ENCODE results near the gene VDAC1. TPM values are rescaled to one million over a fixed set of nuclear protein-coding genes. Genes with fewer than 3 reads are reported as not detected.
A peak's percentile ranks its signal among the peaks of the same experiment; 100 is the strongest.

Gene VDAC1
- total and polyA plus RNA-seq, 2 donors (not counting 1 experiment from before 2014, with no cell fraction given): 202 to 281 TPM

DNA sequence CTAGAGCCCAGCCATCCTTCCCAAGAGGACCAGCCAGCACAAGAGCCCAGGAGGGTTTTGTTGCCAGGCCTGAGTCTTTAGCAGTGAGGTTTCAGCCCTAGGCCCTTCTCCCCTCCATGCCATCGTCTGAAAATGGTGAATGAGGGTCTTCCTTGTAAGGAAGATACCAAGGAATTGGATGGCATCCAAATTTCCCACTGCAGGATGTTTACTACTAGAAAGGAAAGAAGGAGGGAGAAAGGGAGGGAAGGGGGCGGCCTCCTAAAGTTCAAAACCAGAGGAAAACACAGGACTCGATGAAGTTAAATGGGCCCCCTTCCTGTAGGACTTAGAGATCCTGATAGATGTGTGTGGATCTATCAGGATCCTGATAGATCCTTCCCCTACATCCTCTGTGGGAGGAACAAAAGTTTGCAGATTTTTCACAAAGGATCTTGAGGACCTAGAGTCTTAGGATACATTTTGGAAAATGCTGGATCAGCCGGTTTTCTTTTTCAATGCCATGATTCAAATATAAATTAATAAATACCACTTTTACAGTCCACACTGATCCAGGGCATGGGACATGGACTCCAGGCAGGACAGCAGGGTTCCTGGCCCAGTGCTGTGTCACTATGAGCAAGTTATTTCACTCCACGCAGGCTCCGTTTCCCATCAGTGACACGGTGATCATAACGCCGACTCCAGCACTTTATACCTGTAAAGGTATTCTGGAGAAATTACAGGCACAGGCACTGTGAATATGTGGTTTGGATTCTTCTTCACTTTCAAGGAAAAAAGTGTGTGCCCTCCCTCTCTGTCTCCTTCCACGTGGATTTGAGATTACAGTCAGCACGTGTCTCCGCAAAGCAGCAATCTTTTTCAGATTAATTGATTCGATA lies 77.2 kb downstream of the VDAC1 start:
- H3K9me3 ChIP-seq (ENCODE audit: control insufficient read depth, insufficient read depth, low read depth, low read length): no peaks in the 10 kb centered on the region
- H3K79me2 ChIP-seq (ENCODE audit: control insufficient read depth, insufficient read depth, low read length): no peaks in the 10 kb centered on the region
- peaks cover 6% of the 10 kb centered on the region for H3K27me3 ChIP-seq (ENCODE audit: control insufficient read depth, insufficient read depth, low read length)
- no peak overlapping the region for H3K9ac ChIP-seq (ENCODE audit: insufficient read depth, low read length)
- no peak overlapping the region for H3K27ac ChIP-seq (ENCODE audit: insufficient read depth, low read length)
- H3K4me2 ChIP-seq (ENCODE audit: extremely low read depth, insufficient read depth, low read length): no peak overlapping the region
- H3K4me1 ChIP-seq (ENCODE audit: control insufficient read depth, extremely low read depth, insufficient read depth, low read length): no peaks in the 10 kb centered on the region
- DNase-seq (ENCODE audit: low read depth in 2 of 2): peak in 1 of 2 donors; percentile 56
- H4K20me1 ChIP-seq (ENCODE audit: control insufficient read depth, extremely low read depth, insufficient read depth, low read length): no peaks in the 10 kb centered on the region
- no peak overlapping the region for H2AFZ ChIP-seq (ENCODE audit: low read length)
- H3K4me3 ChIP-seq (replicated peaks in 1 of 4; ENCODE audit: control extremely low read depth in 1 of 4, insufficient read depth in 1 of 4, low read depth in 3 of 4, low read length in 4 of 4): no peak overlapping the region
- no peaks in the 10 kb centered on the region for H3K36me3 ChIP-seq (ENCODE audit: control insufficient read depth, insufficient read depth, low read length)
- no peak for TF ChIP-seq EZH2 (IDR thresholded peaks at IDR 0.05; ENCODE audit: low read length, missing control alignments)
- TF ChIP-seq, protein P1, sequence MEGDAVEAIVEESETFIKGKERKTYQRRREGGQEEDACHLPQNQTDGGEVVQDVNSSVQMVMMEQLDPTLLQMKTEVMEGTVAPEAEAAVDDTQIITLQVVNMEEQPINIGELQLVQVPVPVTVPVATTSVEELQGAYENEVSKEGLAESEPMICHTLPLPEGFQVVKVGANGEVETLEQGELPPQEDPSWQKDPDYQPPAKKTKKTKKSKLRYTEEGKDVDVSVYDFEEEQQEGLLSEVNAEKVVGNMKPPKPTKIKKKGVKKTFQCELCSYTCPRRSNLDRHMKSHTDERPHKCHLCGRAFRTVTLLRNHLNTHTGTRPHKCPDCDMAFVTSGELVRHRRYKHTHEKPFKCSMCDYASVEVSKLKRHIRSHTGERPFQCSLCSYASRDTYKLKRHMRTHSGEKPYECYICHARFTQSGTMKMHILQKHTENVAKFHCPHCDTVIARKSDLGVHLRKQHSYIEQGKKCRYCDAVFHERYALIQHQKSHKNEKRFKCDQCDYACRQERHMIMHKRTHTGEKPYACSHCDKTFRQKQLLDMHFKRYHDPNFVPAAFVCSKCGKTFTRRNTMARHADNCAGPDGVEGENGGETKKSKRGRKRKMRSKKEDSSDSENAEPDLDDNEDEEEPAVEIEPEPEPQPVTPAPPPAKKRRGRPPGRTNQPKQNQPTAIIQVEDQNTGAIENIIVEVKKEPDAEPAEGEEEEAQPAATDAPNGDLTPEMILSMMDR (conservative IDR thresholded peaks at IDR 0.05 in 1 of 2, IDR thresholded peaks at IDR 0.05 in 1 of 2; ENCODE audit: low read depth in 1 of 2, low read length in 2 of 2): no peak

DNA sequence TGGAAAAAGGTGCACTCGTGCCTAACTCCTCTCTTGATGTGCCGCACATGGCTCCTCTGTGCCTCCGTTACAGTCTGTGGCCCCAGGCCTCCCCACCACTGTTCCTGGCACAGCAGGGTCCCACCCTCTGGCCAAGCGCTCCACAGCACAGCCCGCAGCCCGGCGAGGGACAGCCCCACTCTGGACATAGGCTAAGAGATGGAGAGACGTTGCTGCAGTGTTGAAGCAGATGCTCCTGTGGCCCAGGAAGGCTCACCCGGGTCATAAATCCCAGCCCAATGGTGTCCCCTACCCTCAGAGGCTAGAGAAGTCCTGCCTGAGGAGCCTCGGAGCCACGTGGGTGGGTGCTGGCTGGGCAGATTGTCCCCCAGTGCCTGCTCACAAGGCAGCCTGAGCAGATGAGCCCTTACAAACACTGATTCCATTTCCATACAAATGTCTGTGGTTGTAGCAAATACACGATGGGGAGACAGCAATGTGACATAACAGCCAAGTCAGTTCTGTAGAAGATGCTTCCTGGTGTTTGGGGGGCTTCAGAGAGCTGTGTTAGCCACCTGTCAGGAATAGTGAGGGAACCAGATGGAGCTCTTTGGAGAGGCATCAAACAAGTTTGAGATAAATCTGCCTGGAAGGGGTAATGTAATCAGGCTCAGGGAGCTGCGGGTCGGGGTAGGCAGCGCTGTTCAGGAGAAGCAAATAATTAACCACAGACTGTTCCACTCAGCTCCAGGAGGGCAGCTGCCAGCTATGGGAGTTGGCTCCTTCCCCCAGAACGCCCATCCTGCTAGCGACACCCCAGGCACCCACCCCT lies 78.1 kb downstream of the VDAC1 start:
- H3K9ac ChIP-seq (ENCODE audit: insufficient read depth, low read length): no peak overlapping the region
- no peaks in the 10 kb centered on the region for H3K4me1 ChIP-seq (ENCODE audit: control insufficient read depth, extremely low read depth, insufficient read depth, low read length)
- no peak for DNase-seq (ENCODE audit: low read depth in 2 of 2)
- H3K4me2 ChIP-seq (ENCODE audit: extremely low read depth, insufficient read depth, low read length): no peak overlapping the region
- H2AFZ ChIP-seq (ENCODE audit: low read length): no peak overlapping the region
- H3K27ac ChIP-seq (ENCODE audit: insufficient read depth, low read length): no peak overlapping the region
- H3K4me3 ChIP-seq (replicated peaks in 1 of 4; ENCODE audit: control extremely low read depth in 1 of 4, insufficient read depth in 1 of 4, low read depth in 3 of 4, low read length in 4 of 4): no peak overlapping the region
- no peaks in the 10 kb centered on the region for H3K9me3 ChIP-seq (ENCODE audit: control insufficient read depth, insufficient read depth, low read depth, low read length)
- H3K36me3 ChIP-seq (ENCODE audit: control insufficient read depth, insufficient read depth, low read length): no peaks in the 10 kb centered on the region
- no peaks in the 10 kb centered on the region for H4K20me1 ChIP-seq (ENCODE audit: control insufficient read depth, extremely low read depth, insufficient read depth, low read length)
- no peaks in the 10 kb centered on the region for H3K79me2 ChIP-seq (ENCODE audit: control insufficient read depth, insufficient read depth, low read length)
- TF ChIP-seq, protein P1 (conservative IDR thresholded peaks at IDR 0.05 in 1 of 2, IDR thresholded peaks at IDR 0.05 in 1 of 2; ENCODE audit: low read depth in 1 of 2, low read length in 2 of 2): no peak
- no peak for TF ChIP-seq EZH2 (IDR thresholded peaks at IDR 0.05; ENCODE audit: low read length, missing control alignments)
- H3K27me3 ChIP-seq (ENCODE audit: control insufficient read depth, insufficient read depth, low read length): peaks cover 6% of the 10 kb centered on the region

DNA sequence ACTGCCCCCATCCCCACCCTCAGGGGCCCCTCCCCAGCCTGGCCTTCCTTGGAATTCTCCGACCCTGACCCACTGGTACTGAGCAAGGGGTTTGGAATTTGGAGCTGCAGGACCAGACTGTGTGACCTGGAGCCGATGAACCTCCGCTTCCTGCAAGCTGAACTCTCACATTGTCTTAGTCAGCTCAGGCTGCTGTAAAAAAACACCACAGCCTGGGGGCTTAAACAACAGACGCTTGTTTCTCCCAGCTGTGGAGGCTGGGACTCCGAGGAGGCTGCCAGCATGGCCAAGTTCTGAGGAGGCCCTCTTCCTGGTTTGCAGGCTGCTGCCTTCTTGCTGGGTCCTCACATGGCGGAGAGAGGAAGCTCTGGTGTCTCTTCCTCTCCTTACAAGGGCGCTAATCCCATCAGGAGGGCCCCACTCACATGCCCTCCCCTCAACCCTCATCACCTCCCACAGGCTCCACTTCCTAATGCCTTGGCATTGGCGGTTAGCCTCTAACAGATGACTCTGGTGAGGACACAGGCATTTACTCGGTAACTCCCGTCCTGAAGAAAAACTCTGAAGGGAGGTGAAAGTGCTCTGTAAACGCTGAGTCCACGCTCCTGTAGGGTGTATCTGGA lies 78.8 kb downstream of the VDAC1 start:
- Histone ChIP-seq H3K4me2 (ENCODE audit: extremely low read depth, insufficient read depth, low read length) (no peak overlapping the region), H3K36me3 (ENCODE audit: control insufficient read depth, insufficient read depth, low read length) (no peaks in the 10 kb centered on the region), H3K9me3 (ENCODE audit: control insufficient read depth, insufficient read depth, low read depth, low read length) (no peaks in the 10 kb centered on the region), H3K4me1 (ENCODE audit: control insufficient read depth, extremely low read depth, insufficient read depth, low read length) (no peaks in the 10 kb centered on the region), H4K20me1 (ENCODE audit: control insufficient read depth, extremely low read depth, insufficient read depth, low read length) (no peaks in the 10 kb centered on the region), H2AFZ (ENCODE audit: low read length) (no peak overlapping the region), H3K4me3 (replicated peaks in 1 of 4; ENCODE audit: control extremely low read depth in 1 of 4, insufficient read depth in 1 of 4, low read depth in 3 of 4, low read length in 4 of 4) (no peak overlapping the region), H3K27me3 (ENCODE audit: control insufficient read depth, insufficient read depth, low read length) (peaks cover 6% of the 10 kb centered on the region), H3K9ac (ENCODE audit: insufficient read depth, low read length) (no peak overlapping the region), H3K27ac (ENCODE audit: insufficient read depth, low read length) (no peak overlapping the region), H3K79me2 (ENCODE audit: control insufficient read depth, insufficient read depth, low read length) (no peaks in the 10 kb centered on the region)
- DNase-seq (ENCODE audit: low read depth in 2 of 2): peak in 1 of 2 donors; percentile 67
- no peak for TF ChIP-seq EZH2 (IDR thresholded peaks at IDR 0.05; ENCODE audit: low read length, missing control alignments)
- TF ChIP-seq, protein P1 (conservative IDR thresholded peaks at IDR 0.05 in 1 of 2, IDR thresholded peaks at IDR 0.05 in 1 of 2; ENCODE audit: low read depth in 1 of 2, low read length in 2 of 2): no peak

All from fibroblast of lung (primary cell).